ENCODE measurements around the gene RGS13.

Gene RGS13

DNA sequence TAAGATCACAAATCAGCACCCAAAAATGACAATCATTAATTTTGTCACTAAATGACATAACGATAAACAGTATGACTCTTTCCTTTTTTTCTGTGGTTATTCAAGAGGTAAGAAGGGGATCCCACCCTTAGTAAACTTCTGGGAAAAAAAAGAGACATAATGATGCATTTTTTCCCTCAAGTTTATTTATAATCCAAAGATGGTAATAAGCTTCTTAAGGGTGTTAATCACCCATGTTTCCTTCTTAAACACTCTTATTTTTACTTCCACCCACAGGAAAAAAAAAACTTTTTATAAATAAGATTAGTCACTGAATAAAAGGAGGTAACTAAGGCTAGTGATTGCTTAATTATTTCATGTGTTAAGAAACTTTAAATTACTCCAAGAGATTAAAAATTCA, 35.7 kb upstream of the RGS13 start:
- H4K91ac ChIP-seq (ENCODE audit: low read depth, low read length) = no peak overlapping the region
- H2BK12ac ChIP-seq (ENCODE audit: low read length) = no peak overlapping the region
- H3K4me2 ChIP-seq (ENCODE audit: low read length) = no peak overlapping the region
- H3K79me1 ChIP-seq (ENCODE audit: low read length) = no peaks in the 10 kb centered on the region
- H3K27ac ChIP-seq (ENCODE audit: low read depth, low read length) = no peak overlapping the region
- H4K8ac ChIP-seq (ENCODE audit: low read depth, low read length) = no peak overlapping the region
- no peaks in the 10 kb centered on the region for H3K4me1 ChIP-seq (ENCODE audit: control insufficient read depth in 1 of 2, insufficient read depth in 2 of 2, low read length in 2 of 2)
- no peaks in the 10 kb centered on the region for H3K9me3 ChIP-seq (ENCODE audit: insufficient read depth, low read depth, low read length)
- H2AFZ ChIP-seq (ENCODE audit: insufficient read depth, low read length, poor library complexity) = no peak overlapping the region
- no peak overlapping the region for H3K23ac ChIP-seq (ENCODE audit: low read length)
- WGBS (ENCODE audit: extremely low coverage, insufficient coverage, insufficient read length) = no CpG with 5 or more reads among the region's 1 CpG
- no peaks in the 10 kb centered on the region for H3K36me3 ChIP-seq (ENCODE audit: control insufficient read depth in 1 of 2, insufficient read depth in 2 of 2, low read length in 2 of 2)
- no peak overlapping the region for H2BK120ac ChIP-seq (ENCODE audit: insufficient read depth, low read length, poor library complexity)
- H3K14ac ChIP-seq (ENCODE audit: low read length) = no peak overlapping the region
- no peaks in the 10 kb centered on the region for H3K79me2 ChIP-seq (ENCODE audit: control insufficient read depth, insufficient read depth, low read length, poor library complexity)
- no peak overlapping the region for H3K18ac ChIP-seq (ENCODE audit: low read length)
- no peak overlapping the region for H3K4ac ChIP-seq (ENCODE audit: low read depth, low read length)
- no peak overlapping the region for H2AK5ac ChIP-seq (ENCODE audit: low read length)
- no peak overlapping the region for H2BK5ac ChIP-seq (ENCODE audit: low read depth, low read length, poor library complexity)
- no peak overlapping the region for H4K12ac ChIP-seq (ENCODE audit: low read depth, low read length)
- H3K9ac ChIP-seq (ENCODE audit: low read length) = no peak overlapping the region
- no peak overlapping the region for H3K4me3 ChIP-seq (ENCODE audit: low read depth, low read length)
- no peak for DNase-seq
- no peaks in the 10 kb centered on the region for H3K27me3 ChIP-seq (ENCODE audit: insufficient read depth, low read length)

DNA sequence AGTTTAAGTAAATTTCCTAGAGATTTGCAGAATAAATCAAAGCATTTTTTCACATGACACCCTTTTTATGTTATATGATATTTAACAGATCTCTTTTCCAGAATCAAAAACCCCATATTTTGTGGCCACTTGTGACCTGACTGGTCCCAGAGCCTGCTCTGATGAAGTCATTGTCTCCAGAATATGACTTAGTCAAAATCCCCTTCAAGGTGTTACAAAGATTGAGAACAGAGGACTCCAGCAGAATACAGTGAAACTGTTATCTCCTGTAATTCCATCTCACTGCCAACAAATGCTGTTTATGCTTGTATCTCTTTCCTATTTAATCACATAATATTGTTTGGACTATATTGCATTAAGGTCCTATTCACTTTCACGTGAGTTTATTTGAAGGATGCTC, 34.8 kb upstream of the RGS13 start:
- H3K14ac ChIP-seq (ENCODE audit: low read length) = no peak overlapping the region
- H3K79me1 ChIP-seq (ENCODE audit: low read length) = no peaks in the 10 kb centered on the region
- H4K12ac ChIP-seq (ENCODE audit: low read depth, low read length) = no peak overlapping the region
- H3K36me3 ChIP-seq (ENCODE audit: control insufficient read depth in 1 of 2, insufficient read depth in 2 of 2, low read length in 2 of 2) = no peaks in the 10 kb centered on the region
- H3K4me2 ChIP-seq (ENCODE audit: low read length) = no peak overlapping the region
- no peaks in the 10 kb centered on the region for H3K9me3 ChIP-seq (ENCODE audit: insufficient read depth, low read depth, low read length)
- H2AK5ac ChIP-seq (ENCODE audit: low read length) = no peak overlapping the region
- no peak overlapping the region for H4K91ac ChIP-seq (ENCODE audit: low read depth, low read length)
- no peak overlapping the region for H3K4me3 ChIP-seq (ENCODE audit: low read depth, low read length)
- no peak overlapping the region for H2BK120ac ChIP-seq (ENCODE audit: insufficient read depth, low read length, poor library complexity)
- no peak for DNase-seq
- no peak overlapping the region for H2BK5ac ChIP-seq (ENCODE audit: low read depth, low read length, poor library complexity)
- no peak overlapping the region for H2BK12ac ChIP-seq (ENCODE audit: low read length)
- no peak overlapping the region for H2AFZ ChIP-seq (ENCODE audit: insufficient read depth, low read length, poor library complexity)
- H3K4ac ChIP-seq (ENCODE audit: low read depth, low read length) = no peak overlapping the region
- H3K79me2 ChIP-seq (ENCODE audit: control insufficient read depth, insufficient read depth, low read length, poor library complexity) = no peaks in the 10 kb centered on the region
- H3K18ac ChIP-seq (ENCODE audit: low read length) = no peak overlapping the region
- H3K27ac ChIP-seq (ENCODE audit: low read depth, low read length) = no peak overlapping the region
- H3K4me1 ChIP-seq (ENCODE audit: control insufficient read depth in 1 of 2, insufficient read depth in 2 of 2, low read length in 2 of 2) = no peaks in the 10 kb centered on the region
- no peak overlapping the region for H3K9ac ChIP-seq (ENCODE audit: low read length)
- H3K27me3 ChIP-seq (ENCODE audit: insufficient read depth, low read length) = no peaks in the 10 kb centered on the region
- no peak overlapping the region for H4K8ac ChIP-seq (ENCODE audit: low read depth, low read length)
- no peak overlapping the region for H3K23ac ChIP-seq (ENCODE audit: low read length)
- no CpG with 5 or more reads among the region's 1 CpG for WGBS (ENCODE audit: extremely low coverage, insufficient coverage, insufficient read length)

DNA sequence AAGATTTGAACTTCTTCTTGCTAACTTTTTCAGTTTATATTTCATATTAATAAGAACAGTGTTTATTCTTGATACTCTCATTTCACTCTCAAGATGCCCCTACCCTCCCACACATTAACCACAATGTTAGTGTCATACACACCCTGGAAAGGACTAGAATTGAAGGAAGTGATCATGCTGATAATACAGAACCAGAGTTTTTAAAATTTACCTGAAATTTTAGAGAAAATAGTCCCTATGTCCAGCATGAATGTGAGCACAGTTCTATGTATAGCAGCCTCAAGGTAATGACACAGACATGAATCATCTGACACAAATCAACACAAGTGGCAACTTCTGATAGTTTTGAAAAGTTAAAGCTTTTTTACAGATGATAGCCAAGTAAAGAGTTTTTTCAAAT, 34.4 kb upstream of the RGS13 start:
- H3K27me3 ChIP-seq (ENCODE audit: insufficient read depth, low read length) = no peaks in the 10 kb centered on the region
- no peaks in the 10 kb centered on the region for H3K79me1 ChIP-seq (ENCODE audit: low read length)
- no peak overlapping the region for H4K8ac ChIP-seq (ENCODE audit: low read depth, low read length)
- H2AFZ ChIP-seq (ENCODE audit: insufficient read depth, low read length, poor library complexity) = no peak overlapping the region
- H4K91ac ChIP-seq (ENCODE audit: low read depth, low read length) = no peak overlapping the region
- H2BK5ac ChIP-seq (ENCODE audit: low read depth, low read length, poor library complexity) = no peak overlapping the region
- no peak overlapping the region for H3K14ac ChIP-seq (ENCODE audit: low read length)
- H4K12ac ChIP-seq (ENCODE audit: low read depth, low read length) = no peak overlapping the region
- no peak overlapping the region for H3K4me2 ChIP-seq (ENCODE audit: low read length)
- H2BK120ac ChIP-seq (ENCODE audit: insufficient read depth, low read length, poor library complexity) = no peak overlapping the region
- H3K18ac ChIP-seq (ENCODE audit: low read length) = no peak overlapping the region
- H3K9ac ChIP-seq (ENCODE audit: low read length) = no peak overlapping the region
- H3K9me3 ChIP-seq (ENCODE audit: insufficient read depth, low read depth, low read length) = no peaks in the 10 kb centered on the region
- no peaks in the 10 kb centered on the region for H3K4me1 ChIP-seq (ENCODE audit: control insufficient read depth in 1 of 2, insufficient read depth in 2 of 2, low read length in 2 of 2)
- no peak overlapping the region for H2AK5ac ChIP-seq (ENCODE audit: low read length)
- no peak overlapping the region for H3K27ac ChIP-seq (ENCODE audit: low read depth, low read length)
- no peak overlapping the region for H3K4me3 ChIP-seq (ENCODE audit: low read depth, low read length)
- H3K79me2 ChIP-seq (ENCODE audit: control insufficient read depth, insufficient read depth, low read length, poor library complexity) = no peaks in the 10 kb centered on the region
- DNase-seq = no peak
- no peak overlapping the region for H3K23ac ChIP-seq (ENCODE audit: low read length)
- H3K36me3 ChIP-seq (ENCODE audit: control insufficient read depth in 1 of 2, insufficient read depth in 2 of 2, low read length in 2 of 2) = no peaks in the 10 kb centered on the region
- H3K4ac ChIP-seq (ENCODE audit: low read depth, low read length) = no peak overlapping the region
- H2BK12ac ChIP-seq (ENCODE audit: low read length) = no peak overlapping the region

DNA sequence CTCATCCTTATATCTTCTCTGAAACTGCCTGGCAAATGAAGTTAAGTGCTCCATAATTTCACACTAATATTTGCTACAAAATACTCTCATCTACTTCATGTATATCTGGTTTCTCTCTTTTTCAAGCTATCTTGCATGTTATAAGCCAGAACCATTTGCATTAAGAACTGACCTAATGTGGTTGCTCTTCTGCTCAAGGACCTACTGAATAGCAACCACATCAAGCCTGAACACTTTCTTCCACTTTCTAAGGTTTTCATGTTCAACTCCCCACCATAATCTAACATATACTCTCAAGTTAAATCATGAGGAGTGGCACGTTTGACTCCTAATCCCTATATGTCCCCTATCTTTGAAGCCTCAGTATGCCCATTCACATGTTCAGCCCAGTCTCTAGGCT, 33.2 kb upstream of the RGS13 start:
- no peak for DNase-seq
- no peak overlapping the region for H2BK120ac ChIP-seq (ENCODE audit: insufficient read depth, low read length, poor library complexity)
- H4K8ac ChIP-seq (ENCODE audit: low read depth, low read length) = no peak overlapping the region
- no CpG with 5 or more reads among the region's 1 CpG for WGBS (ENCODE audit: extremely low coverage, insufficient coverage, insufficient read length)
- H3K23ac ChIP-seq (ENCODE audit: low read length) = no peak overlapping the region
- H3K4ac ChIP-seq (ENCODE audit: low read depth, low read length) = no peak overlapping the region
- no peak overlapping the region for H3K18ac ChIP-seq (ENCODE audit: low read length)
- H2AK5ac ChIP-seq (ENCODE audit: low read length) = no peak overlapping the region
- H2BK5ac ChIP-seq (ENCODE audit: low read depth, low read length, poor library complexity) = no peak overlapping the region
- no peak overlapping the region for H4K12ac ChIP-seq (ENCODE audit: low read depth, low read length)
- H3K4me2 ChIP-seq (ENCODE audit: low read length) = no peak overlapping the region
- no peak overlapping the region for H3K4me3 ChIP-seq (ENCODE audit: low read depth, low read length)
- no peak overlapping the region for H2AFZ ChIP-seq (ENCODE audit: insufficient read depth, low read length, poor library complexity)
- H3K36me3 ChIP-seq (ENCODE audit: control insufficient read depth in 1 of 2, insufficient read depth in 2 of 2, low read length in 2 of 2) = no peaks in the 10 kb centered on the region
- H3K14ac ChIP-seq (ENCODE audit: low read length) = no peak overlapping the region
- no peak overlapping the region for H4K91ac ChIP-seq (ENCODE audit: low read depth, low read length)
- no peaks in the 10 kb centered on the region for H3K4me1 ChIP-seq (ENCODE audit: control insufficient read depth in 1 of 2, insufficient read depth in 2 of 2, low read length in 2 of 2)
- H3K27ac ChIP-seq (ENCODE audit: low read depth, low read length) = no peak overlapping the region
- no peaks in the 10 kb centered on the region for H3K9me3 ChIP-seq (ENCODE audit: insufficient read depth, low read depth, low read length)
- no peaks in the 10 kb centered on the region for H3K27me3 ChIP-seq (ENCODE audit: insufficient read depth, low read length)
- H3K79me2 ChIP-seq (ENCODE audit: control insufficient read depth, insufficient read depth, low read length, poor library complexity) = no peaks in the 10 kb centered on the region
- no peak overlapping the region for H2BK12ac ChIP-seq (ENCODE audit: low read length)
- H3K79me1 ChIP-seq (ENCODE audit: low read length) = no peaks in the 10 kb centered on the region
- H3K9ac ChIP-seq (ENCODE audit: low read length) = no peak overlapping the region
